Measurements from ENCODE around the gene IQUB. TPM values are rescaled to one million over a fixed set of nuclear protein-coding genes. Genes with fewer than 3 reads are reported as not detected.

IQUB gene
- total RNA-seq, 1 donor from 2014 or later = 0.37 TPM

DNA sequence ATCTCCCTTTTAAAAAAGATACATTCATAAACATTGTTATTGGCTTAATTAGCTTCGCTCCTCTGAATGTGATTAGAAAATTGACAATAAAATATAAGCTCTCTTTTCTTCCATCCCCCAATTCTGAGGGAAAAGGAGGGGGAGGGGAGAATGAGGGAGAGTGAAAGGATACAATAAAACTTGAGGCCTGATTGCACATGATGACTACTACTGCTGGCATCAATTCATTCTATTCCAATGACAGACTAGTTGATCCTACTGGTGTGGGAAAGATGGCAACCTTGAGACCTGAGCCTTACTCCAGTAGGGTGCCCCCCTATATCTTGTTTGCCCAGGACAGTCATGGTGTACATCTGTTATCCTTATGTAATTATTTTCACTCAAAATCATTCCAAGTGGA, 4.5 kb upstream of the IQUB start:
- Mint-ChIP-seq H3K27ac (ENCODE audit: unreplicated experiment) (peak overlapping the region; percentile 51), H3K27me3 (ENCODE audit: low read depth) (no peaks in the 10 kb centered on the region), H3K4me3 (ENCODE audit: unreplicated experiment) (no peak overlapping the region), H3K4me1 (ENCODE audit: low read depth) (peaks cover 13% of the 10 kb centered on the region), H3K36me3 (ENCODE audit: low read depth) (no peaks in the 10 kb centered on the region), H3K9me3 (ENCODE audit: low read depth) (no peaks in the 10 kb centered on the region)
- TF ChIP-seq, protein P1, sequence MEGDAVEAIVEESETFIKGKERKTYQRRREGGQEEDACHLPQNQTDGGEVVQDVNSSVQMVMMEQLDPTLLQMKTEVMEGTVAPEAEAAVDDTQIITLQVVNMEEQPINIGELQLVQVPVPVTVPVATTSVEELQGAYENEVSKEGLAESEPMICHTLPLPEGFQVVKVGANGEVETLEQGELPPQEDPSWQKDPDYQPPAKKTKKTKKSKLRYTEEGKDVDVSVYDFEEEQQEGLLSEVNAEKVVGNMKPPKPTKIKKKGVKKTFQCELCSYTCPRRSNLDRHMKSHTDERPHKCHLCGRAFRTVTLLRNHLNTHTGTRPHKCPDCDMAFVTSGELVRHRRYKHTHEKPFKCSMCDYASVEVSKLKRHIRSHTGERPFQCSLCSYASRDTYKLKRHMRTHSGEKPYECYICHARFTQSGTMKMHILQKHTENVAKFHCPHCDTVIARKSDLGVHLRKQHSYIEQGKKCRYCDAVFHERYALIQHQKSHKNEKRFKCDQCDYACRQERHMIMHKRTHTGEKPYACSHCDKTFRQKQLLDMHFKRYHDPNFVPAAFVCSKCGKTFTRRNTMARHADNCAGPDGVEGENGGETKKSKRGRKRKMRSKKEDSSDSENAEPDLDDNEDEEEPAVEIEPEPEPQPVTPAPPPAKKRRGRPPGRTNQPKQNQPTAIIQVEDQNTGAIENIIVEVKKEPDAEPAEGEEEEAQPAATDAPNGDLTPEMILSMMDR (IDR thresholded peaks at IDR 0.05) = no peak
- DNase-seq (ENCODE audit: low spot score) = no peak

DNA sequence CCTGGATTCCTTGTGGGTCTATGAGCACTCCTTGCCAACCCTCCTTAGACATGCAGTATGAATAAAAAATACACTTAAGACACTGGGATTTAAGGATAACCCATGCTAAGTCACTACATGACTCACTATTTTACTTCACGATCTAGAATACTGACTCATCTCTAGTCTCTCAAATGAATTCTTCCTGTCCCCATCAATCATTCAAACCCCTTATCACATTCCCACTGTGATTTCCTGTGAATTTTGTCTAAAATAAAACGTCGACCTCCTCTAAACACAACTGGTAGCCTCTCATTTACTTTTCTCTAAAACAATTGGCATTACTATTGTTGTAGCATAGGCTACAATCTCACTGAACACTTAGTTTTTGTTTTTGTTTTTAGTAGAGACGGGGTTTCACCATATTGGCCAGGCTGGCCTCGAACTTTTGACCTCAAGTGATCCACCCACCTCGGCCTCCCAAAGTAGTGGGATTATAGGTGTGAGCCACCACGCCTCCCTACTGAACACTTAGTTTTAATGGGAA, 3.9 kb upstream of the IQUB start:
- no peaks in the 10 kb centered on the region for H3K36me3 Mint-ChIP-seq (ENCODE audit: low read depth)
- peak overlapping the region; percentile 68 for H3K27ac Mint-ChIP-seq (ENCODE audit: unreplicated experiment)
- DNase-seq (ENCODE audit: low spot score) = no peak
- no peaks in the 10 kb centered on the region for H3K9me3 Mint-ChIP-seq (ENCODE audit: low read depth)
- H3K4me1 Mint-ChIP-seq (ENCODE audit: low read depth) = peaks cover 18% of the 10 kb centered on the region
- H3K27me3 Mint-ChIP-seq (ENCODE audit: low read depth) = no peaks in the 10 kb centered on the region
- H3K4me3 Mint-ChIP-seq (ENCODE audit: unreplicated experiment) = no peak overlapping the region
- TF ChIP-seq, protein P1 (IDR thresholded peaks at IDR 0.05) = no peak

DNA sequence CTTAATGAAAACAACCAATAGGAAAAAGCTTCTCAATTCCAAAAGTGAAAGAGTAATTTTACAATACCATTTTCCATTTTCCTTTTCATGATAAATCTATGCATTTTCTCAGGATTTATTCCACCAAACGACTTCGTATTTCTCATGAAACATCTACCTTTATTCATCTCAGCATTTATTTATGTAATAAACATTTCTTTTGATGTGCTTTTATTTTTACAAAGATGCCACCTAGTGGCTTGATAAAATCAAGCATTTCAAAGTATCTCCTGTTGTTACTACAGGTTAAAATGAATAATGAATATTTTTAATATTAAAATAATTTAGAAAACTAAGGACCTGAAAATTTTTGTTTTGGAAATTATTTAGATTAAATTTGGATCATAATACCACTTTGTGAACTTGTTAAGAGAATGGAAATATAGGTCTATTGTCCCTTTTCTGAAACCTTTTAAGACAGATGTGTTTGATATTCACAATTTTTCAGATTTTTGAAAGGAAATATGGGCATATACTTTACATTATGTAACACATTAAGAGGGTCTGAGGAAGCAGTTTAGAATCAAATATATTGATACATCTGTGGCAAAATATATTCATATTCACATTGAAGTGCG, 2.7 kb upstream of the IQUB start:
- H3K4me1 Mint-ChIP-seq (ENCODE audit: low read depth) = peaks cover 24% of the 10 kb centered on the region
- H3K27ac Mint-ChIP-seq (ENCODE audit: unreplicated experiment) = no peak overlapping the region
- TF ChIP-seq, protein P1 (IDR thresholded peaks at IDR 0.05) = peak; percentile 89
- DNase-seq (ENCODE audit: low spot score) = no peak
- H3K9me3 Mint-ChIP-seq (ENCODE audit: low read depth) = no peaks in the 10 kb centered on the region
- H3K27me3 Mint-ChIP-seq (ENCODE audit: low read depth) = peaks cover 3% of the 10 kb centered on the region
- no peak overlapping the region for H3K4me3 Mint-ChIP-seq (ENCODE audit: unreplicated experiment)
- H3K36me3 Mint-ChIP-seq (ENCODE audit: low read depth) = no peaks in the 10 kb centered on the region

GRCh38 chr7:123535517-123535916, 1.1 kb upstream of the IQUB start:
- no peaks in the 10 kb centered on the region for H3K36me3 Mint-ChIP-seq (ENCODE audit: low read depth)
- H3K9me3 Mint-ChIP-seq (ENCODE audit: low read depth) = no peaks in the 10 kb centered on the region
- peaks cover 24% of the 10 kb centered on the region for H3K4me1 Mint-ChIP-seq (ENCODE audit: low read depth)
- no peak overlapping the region for H3K27ac Mint-ChIP-seq (ENCODE audit: unreplicated experiment)
- H3K27me3 Mint-ChIP-seq (ENCODE audit: low read depth) = peaks cover 4% of the 10 kb centered on the region
- TF ChIP-seq, protein P1 (IDR thresholded peaks at IDR 0.05) = no peak
- DNase-seq (ENCODE audit: low spot score) = no peak
- H3K4me3 Mint-ChIP-seq (ENCODE audit: unreplicated experiment) = no peak overlapping the region

DNA sequence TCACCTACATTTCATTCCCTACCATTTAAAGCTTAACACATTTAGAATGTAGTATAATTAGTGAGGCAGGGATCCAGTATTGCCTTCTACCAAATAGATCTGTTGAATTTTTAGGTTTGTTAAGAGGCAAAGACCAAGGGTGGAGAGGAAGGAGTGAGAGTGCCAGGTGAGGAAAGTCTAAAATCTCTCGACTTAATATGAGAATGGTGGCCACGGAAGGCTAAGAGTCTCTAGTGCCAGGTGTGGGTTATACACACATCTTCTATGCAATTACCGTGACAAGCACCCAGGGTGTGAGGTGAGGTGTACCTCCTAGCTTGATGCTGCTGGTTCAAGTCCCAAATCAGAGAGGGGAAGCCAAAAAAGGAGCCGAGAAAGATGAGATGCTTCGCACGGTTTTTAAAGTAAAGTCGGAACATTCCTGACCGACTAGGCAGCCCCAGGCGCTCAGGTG, 439 bp downstream of the IQUB start:
- TF ChIP-seq, protein P1 (IDR thresholded peaks at IDR 0.05) = no peak
- Mint-ChIP-seq H3K4me3 (ENCODE audit: unreplicated experiment) (peak overlapping the region; percentile 91), H3K27me3 (ENCODE audit: low read depth) (peaks cover 4% of the 10 kb centered on the region), H3K36me3 (ENCODE audit: low read depth) (no peaks in the 10 kb centered on the region), H3K9me3 (ENCODE audit: low read depth) (no peaks in the 10 kb centered on the region), H3K4me1 (ENCODE audit: low read depth) (peaks cover 24% of the 10 kb centered on the region), H3K27ac (ENCODE audit: unreplicated experiment) (peak overlapping the region; percentile 81)
- DNase-seq (ENCODE audit: low spot score) = no peak

Data from chondrocyte (in vitro differentiated cells).